Limb (tissue), 2 donors: ENCODE data around the gene ELL.
"Not testable (repeated sequence)": the region's sequence is repeated elsewhere in the genome, so short reads cannot be mapped to it uniquely, and the experiment has no call there.

Experiments used
- DNase-seq, 2 donors: peaks; one replicate each; pipeline ENCODE4 v3.0.0-alpha.2; 2016; ENCODE audit errors: extremely low spot score in 2 of 2

The ELL gene

GRCh38 chr19:18521692-18522123, at the start of gene ELL:
ELL (minus strand) TSS chr19:18522070; CDS start chr19:18522055, 15 bp downstream.
- DNase-seq, result no peak

DNA sequence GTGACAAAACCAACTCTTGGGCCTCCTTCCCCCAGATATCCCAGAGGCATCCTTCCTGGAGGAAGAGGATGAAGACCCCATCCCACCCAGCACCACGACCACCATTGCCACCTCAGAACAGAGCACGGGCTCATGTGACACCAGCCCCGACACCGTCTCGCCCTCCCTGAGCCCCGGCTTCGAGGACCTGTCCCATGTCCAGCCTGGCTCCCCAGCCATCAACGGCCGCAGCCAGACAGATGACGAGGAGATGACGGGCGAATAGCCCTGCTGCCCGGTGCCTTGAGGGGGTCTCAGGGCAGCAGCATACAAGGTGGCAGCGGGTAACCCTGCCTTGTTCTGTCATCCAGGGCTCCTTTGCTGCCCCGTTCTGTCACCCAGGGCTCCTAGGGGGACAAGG, 46.5 kb upstream of the ELL start:
- DNase-seq, result no peak

GRCh38 chr19:18566953-18567352, 45.1 kb upstream of the ELL start:
- DNase-seq, result no peak

DNA sequence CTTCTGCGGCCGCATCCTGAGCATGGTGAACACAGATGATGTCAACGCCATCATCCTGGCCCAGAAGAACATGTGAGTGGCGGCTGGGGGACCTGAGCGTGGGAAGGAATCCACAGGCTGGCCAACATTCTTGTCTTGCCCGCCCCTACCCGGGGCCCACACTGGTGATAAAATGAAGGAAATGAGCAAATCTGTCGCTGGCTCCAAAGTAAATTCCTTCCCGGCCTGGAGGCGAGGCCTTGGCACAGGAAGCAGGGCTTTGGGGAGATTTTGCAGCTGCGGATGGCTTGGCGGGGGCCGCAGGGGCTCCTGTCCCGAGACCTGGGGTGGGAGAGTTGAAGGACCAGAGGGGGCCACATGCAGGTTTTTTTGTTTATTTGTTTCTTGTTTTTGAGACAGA, 40.2 kb upstream of the ELL start:
- DNase-seq, result peak in 1 of 2 donors; percentile 25

DNA sequence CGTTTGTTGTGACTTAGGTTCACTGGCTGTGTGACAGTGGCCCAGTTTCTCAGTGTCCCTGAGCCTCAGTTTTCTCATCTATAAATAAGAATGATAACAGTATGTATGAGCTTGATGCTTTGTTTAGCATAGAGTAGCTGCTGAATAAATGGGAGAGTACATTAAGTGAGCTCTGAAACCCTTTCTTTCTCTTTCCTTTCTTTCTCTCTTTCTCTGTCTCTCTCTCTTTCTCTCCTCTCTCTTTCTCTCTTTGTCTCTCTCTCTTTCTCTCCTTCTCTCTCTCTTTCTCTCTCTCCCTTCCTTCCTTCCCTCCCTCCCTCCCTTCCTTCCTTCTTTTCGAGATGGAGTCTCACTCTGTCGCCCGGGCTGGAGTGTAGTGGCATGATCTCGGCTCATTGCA, 37.8 kb upstream of the ELL start:
- no peak for DNase-seq

GRCh38 chr19:18558604-18559003, 36.7 kb upstream of the ELL start:
- DNase-seq, result no peak

DNA sequence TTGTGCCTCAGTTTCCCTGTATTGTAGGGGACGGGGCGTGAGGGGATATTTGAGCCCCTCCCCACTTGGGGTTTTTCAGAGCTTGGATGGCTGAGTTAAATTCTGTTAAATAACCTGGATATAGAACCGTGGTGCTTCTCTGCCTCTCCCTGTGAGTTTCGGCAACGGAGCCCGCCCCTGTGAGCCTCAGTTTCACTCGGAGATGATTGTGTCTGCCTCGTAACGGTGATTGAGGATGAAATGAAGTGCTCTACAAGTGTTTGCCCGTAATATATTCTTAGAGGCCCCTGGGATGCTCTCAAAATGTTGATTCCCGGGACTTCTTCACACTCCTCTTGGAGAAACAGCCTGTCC, 36.3 kb upstream of the ELL start:
- DNase-seq, result no peak

GRCh38 chr19:18557411-18558201, 35.7 kb upstream of the ELL start, which contains the start of gene KXD1:
KXD1 (plus strand) TSS chr19:18557870; CDS start chr19:18562057, 4,187 bp downstream.
- DNase-seq, result peak; percentile 95 to 97

- DNase-seq, result no peak
Observed at GRCh38 chr19:18551631-18552030, 29.8 kb upstream of the ELL start.

DNA sequence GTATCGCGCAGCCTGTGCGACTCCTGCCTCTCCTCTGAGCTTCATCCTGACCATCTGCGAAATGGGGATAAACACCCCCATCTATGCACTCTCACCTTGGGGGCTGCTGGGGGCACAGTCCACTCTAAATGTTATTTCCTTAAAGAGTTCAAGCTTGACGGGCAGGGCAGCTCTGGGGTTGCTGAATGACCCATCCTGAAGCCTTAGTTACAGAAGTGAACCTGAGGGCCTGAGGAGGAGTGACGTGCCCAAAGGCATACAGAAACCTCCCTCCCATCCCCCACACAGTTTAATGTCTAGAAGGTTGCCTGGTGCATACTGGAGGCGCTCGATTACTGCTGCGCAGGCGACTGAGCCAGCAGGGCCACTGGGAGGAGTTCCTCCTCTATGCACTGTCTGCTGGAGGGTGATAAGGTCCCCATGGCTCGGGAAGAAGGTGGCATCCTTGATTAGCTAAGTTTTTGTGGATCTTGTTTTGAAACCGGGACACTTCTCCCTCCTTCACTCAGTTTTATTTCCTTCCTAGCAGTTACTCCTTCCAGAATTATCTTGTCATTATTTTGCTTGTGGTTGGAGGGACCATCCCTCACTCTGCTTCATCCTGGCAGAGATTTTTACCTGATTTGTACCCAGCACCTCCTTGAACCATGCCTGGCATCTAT, 22.1 kb upstream of the ELL start:
- DNase-seq, result no peak

DNA sequence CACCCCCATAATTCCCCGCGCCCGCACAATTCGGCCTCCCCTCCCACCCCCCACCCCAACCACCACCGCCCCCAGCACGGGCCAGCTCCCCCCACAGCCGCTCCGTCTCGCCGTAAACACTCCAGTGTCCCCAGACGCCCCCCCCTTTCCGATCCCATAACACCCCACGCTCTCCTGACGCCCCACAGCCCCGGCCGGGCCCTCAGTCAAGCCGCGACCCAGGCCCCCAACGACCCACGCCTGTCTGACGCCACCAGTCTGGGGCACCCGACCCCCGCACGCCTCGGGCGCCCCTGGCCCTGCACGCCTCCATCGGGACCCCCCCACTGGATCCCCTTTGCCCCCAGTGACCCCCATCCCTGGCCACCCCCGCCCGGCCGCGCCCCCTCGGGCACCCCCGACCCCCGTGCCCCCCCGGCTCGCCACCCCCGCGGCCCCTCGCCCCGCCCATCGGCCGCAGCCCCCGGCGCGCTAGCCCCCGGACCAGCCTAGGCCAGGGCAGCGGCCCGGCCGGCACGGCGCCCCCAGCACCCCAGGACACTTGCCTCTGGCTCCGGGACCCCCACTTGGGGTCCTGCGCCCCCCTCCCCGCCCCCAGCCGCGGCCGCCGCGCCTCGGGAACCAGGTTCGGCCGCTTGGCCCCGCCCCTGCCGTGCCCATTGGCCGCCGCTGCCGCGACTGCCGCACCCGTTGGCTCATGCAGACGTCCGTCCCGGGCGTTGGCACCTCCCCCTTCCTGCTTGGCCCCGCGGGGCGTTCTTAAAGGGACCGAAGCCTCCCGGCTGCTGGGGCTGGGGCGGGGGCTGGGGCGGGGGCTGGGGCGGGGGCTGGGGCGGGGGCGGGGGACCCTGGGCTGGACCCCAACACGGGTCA, 21.3 kb upstream of the ELL start, which contains the start of gene FKBP8:
TSS of gene FKBP8 (minus strand) at position 633 of the 873 bp plus-strand sequence. CDS start 1,603 bp downstream, outside the sequence.
- DNase-seq, result peak; percentile 96 to 97

GRCh38 chr19:18541992-18542940, 20.4 kb upstream of the ELL start:
- DNase-seq, result no peak

DNA sequence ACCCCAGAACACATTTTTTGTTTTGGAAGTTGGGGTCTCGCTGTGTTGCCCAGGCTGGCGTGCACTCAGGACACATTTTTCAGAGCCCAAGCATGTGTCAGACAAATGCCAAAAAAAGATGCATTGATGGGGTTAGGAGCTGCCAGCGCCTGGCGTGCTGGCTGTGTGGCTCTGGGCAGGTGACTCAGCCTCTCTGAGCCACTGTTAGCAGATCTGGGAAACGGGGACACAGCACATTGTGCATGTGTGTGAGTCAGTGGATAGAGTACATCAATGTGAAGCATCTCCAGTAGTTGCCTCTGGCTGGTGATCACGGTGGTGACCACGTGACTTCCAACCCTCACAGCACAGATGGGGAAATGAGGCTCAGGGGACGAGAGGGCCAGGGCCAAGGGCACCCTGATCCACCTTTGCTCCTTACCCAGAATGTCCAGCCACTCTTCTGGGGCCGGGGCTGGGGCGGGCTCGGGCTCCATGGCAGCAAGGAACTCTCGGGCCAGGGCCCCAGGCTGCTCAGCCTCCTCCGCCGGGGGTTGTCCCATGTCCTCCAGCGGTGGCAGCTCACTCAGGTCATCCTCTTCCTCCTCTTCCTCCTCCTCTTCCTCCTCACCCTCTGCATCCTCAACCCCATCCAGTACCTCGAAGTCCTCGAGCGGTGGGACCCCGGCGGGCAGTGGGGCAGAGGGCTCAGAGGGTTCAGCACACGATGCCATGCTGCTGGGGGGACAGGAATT, 19.6 kb upstream of the ELL start:
- DNase-seq, result no peak

DNA sequence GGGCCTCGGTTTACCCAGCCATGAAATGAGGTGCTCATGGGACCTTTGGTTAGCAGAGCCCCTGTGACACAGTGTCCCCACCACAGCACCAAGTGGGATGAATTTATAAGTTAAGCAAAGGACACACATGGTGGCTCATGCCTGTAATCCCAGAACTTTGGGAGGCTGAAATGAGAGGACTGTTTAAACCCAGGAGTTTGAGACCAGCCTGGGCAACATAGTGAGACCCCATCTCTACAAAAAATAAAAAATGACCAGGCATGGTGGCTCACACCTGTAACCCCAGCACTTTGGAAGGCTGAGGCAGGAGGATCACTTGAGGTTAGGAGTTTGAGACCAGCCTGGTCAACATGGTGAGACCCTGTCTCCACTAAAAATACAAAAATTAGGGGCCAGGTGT, 18.3 kb upstream of the ELL start:
- not testable (repeated sequence) for DNase-seq

DNA sequence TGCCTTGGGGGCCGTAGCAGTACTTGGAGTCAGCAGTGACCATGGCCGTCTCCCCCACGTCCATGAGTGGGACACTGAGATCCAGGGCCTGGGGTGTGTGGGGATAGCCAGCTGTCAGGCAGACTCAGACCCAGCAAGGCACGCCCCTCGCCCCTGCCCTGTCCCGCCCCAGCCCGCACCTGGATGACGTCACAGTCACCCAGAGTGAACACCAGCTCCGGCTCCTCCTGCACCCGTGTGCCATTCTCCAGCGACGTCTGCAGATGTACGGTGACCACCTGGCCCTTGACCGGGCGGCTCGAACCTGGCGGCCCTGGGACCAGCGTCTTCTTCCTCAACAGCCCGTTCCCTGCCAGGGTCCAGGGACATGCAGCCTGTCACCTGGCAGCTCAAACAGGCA, 17.5 kb upstream of the ELL start:
- no peak for DNase-seq

DNA sequence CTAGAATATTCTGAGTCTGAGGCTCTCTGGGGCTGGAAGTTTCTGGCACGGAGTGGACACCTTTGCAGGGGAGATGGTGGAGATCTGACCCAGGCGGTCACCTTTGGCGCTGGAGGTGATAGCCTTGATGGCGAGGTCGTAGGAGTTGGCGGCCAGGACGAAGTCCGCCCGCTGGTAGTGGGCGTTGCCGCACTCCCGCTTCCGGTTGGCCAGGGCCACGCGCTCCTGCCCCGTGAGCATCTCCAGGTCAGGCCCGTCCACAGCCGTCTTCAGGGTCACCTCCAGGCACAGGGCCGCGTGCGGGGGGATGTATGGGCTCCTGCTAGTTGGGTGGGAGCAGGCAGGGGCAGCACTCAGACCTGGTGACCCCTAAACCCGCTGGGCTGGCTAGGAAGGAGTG, 16.2 kb upstream of the ELL start:
- no peak for DNase-seq

- DNase-seq, result no peak
Observed at GRCh38 chr19:18537431-18537830, 15.6 kb upstream of the ELL start.

DNA sequence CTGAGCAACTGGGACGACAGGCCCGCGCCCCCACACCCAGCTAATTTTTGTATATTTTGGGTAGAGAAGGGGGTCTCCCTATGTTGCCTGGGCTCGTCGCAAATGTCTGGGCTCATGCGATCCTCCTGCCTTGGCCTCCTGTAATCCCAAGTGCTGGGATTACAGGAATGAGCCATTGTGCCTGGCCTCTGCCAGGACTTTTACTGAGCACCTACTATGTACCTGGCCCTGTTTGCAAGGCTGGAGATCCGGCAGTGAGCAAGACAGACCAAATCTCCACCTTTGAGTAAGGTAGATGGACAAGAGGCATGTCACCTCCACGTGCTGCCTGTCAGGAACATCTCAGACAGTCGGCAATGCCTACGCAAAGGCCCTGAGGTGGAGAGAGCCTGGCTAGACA, 14.6 kb upstream of the ELL start:
- no peak for DNase-seq

- no peak for DNase-seq
Observed at GRCh38 chr19:18533058-18533457, 11.2 kb upstream of the ELL start.
